ENCODE results near the gene MSI2.

The MSI2 gene

DNA sequence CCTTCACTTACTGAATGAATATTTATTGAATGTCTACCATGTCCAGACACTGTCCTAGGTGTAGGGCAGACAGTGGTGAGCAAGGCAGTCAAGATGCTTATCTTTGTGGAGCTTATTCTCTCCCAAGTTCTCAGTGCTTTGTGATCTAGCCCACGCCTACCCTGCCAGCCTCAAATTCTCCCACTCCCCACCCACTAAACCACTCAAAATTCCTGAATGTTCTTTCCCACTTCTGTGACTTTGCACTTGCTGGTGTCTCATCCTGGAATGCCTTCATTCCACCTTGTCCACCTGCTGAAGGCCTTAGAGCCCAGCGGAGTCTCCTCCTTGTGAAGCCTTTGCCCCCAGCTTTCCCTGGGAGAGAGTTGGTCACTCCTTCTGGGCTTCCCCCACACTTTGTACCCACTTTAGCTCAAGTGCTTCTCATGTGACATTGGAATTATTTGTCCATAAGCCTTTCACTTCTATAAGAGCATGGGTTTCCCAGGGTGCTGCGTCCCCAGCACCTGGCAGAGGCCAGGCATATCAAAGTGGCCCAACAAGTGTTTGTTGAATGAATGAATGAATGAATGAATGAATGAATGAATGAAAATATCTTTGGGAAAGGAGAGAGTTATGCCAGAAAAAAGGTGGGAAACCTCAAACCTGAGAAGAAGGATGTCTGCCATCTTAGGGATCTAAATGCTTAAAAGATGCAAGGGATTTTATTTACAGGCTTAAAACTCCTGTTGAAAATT, 465.8 kb downstream of the MSI2 start:
- in situ Hi-C loops (cut with MboI; ENCODE audit: low sequenced_read_pairs): no loop called here

DNA sequence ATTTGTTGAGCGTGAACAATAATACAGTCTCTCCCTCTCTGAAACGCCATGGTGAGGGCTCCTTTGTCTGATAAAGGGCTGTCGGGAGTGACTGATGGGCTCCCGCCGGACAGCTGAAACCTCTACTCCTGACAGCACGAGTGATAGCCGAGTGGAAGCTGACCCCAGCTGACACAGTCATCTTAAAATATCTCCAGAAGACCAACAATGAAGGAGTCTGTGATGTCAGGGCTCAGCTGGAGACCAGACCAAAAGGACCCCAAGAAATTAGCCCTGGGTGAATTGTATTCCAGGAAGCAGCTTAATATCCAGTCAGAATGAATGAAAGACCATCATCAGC, 466.4 kb downstream of the MSI2 start:
- in situ Hi-C loops (cut with MboI; ENCODE audit: low sequenced_read_pairs): no loop called here

DNA sequence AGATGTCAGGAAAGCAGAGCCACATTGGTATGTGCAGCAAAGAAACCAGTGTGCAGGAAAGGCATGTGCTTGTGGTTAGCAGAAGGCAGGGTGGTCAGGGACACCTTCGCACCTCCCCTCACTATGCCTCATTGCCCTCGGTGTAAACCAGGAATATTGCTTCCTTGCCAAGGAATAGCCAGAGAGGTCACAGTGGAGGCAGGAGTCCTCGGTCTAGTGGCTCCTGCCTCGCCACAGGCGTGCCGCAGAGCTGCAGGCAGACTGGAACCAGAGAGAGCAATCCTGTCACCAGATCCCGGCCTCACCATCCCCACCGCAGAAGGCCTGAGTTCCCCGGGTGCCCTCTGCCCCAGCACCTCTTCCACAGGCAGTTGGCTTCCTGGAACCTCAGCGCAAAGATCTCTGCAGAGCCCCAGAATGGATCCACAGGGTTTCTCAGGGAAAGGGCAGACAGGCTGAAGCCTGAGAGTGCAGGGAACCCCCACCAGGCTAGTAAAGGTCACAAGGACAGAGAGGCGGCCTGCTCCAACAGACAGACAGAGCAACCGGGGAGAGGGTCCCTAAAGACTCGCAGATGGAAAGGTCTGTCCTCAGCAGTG, 467.2 kb downstream of the MSI2 start:
- in situ Hi-C loops (cut with MboI; ENCODE audit: low sequenced_read_pairs): no loop called here

DNA sequence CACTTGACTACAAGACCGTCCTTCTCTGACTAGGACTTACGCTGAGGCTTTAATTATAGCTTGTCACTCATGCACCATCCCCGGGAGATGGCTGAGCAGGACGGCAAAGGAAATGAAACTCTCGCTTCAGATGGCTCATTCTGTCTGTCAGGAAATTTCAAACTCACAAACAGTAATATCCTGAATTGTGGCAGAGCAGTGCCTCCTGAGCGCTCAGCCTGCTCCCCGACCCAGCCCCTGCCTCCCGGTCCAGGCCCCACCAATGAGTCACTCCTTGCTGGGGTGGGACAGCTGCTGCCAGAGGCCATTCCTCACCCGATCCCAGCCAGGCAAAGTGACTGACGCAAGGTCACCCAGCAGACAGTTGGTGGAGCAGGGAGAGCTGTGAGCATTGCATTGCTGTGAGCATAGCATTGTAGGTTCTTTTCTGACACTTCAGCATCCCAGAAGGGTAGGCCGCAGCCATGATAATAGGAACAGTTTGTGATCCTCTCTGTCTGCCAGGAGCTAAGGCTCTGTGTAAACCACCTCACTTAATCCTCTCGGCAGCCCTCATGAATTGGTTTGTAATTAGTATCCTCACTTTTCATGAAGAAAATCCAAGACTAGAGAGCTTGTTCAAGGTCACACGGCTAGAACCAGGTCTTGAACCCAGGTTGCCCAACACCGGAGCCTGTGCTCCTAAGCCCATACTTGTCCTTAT, 467.9 kb downstream of the MSI2 start:
- in situ Hi-C loops (cut with MboI; ENCODE audit: low sequenced_read_pairs): no loop called here

DNA sequence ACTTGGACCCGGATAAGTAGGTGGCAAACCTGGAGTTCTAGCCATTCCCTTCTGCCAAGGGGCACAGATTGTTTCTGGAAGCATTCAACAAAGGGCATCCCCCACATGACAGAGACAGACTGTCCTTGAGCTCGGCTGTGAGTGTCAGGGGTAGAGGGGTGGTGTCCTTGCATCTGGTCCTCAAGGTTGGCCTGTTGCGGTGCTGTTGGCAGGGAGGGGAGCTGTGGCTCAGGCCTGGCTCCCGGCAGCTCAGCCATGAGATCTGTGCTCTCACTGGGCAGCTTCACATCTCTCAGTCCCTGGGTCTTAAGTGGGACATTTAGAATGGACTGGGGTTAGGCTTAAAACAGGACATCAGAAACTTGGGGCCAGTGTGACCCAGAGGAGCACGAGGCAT, 468.4 kb downstream of the MSI2 start:
- in situ Hi-C loops (cut with MboI; ENCODE audit: low sequenced_read_pairs): no loop called here

DNA sequence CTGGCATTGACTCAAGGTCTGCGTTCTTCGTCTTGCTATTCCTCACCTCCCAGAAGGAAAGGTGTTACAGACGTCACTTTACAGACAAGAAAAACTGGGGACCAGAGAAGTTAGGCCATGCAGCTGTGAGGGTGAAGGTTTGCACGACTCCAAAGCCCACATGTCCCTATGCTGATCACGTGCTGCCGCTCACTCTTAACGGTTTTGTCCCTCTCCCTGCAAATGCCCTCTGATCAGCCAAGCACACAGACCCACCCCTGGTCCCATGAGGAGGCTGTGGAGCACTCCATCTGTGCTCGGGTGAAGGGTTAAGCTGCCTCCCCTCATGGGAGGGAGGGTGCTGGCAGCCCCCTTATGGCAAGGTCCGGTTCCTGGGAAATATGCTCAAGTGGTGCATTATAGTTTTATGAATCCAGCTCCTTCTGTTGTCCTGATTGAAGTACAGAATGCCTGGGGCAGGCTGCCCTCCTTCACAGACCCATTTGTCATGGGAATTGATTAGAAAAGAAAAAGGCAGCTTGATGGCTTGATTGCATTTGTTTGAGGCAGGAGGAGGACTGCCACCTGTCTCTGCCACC, 470.0 kb downstream of the MSI2 start:
- in situ Hi-C loops (cut with MboI; ENCODE audit: low sequenced_read_pairs): no loop called here

DNA sequence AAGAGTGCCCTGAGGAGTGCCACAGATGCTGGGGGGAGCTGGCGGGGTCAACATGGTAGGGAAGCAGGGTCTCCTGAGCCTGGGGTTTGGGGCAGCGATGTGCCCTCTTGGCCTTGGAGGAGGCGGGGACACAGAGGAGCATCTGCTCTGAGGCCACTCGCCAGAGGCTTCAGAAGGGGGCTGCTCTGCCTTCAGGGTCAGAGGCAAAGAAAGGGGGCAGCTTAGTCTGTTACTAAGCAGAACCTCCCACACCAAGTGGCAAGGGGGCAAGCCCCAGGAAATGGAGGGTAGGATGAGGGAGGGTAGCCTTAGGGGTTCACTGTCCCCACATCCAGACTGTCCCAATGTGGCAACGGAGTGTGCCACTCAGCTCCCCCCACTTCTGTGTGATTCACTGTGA, 470.5 kb downstream of the MSI2 start:
- in situ Hi-C loops (cut with MboI; ENCODE audit: low sequenced_read_pairs): no loop called here

DNA sequence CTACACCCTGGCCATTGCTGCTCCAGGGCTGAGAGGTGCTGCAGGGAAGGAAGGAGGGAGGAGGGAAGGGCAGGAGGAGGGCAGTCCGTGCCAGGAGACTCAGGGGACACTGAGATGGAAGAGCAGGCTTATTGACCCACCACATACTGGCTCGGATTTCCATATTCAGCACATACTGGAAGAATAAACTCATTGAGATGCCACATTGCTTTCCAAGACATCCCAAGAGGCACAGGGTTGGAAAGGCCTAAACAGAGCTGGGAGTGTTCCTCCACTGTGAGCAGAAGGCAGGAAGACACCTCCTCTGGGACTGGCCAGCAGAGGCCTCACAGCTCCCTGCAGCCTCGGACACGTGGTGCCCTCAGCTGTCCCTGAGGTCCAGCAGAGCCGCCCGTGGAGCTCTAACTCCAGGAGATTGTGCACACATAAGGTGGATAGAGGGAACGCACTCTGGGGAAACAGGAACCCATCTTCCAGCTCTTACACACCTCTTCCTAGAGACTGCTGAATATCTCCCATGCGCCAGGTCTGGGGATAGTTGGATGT, 471.4 kb downstream of the MSI2 start:
- in situ Hi-C loops (cut with MboI; ENCODE audit: low sequenced_read_pairs): no loop called here

DNA sequence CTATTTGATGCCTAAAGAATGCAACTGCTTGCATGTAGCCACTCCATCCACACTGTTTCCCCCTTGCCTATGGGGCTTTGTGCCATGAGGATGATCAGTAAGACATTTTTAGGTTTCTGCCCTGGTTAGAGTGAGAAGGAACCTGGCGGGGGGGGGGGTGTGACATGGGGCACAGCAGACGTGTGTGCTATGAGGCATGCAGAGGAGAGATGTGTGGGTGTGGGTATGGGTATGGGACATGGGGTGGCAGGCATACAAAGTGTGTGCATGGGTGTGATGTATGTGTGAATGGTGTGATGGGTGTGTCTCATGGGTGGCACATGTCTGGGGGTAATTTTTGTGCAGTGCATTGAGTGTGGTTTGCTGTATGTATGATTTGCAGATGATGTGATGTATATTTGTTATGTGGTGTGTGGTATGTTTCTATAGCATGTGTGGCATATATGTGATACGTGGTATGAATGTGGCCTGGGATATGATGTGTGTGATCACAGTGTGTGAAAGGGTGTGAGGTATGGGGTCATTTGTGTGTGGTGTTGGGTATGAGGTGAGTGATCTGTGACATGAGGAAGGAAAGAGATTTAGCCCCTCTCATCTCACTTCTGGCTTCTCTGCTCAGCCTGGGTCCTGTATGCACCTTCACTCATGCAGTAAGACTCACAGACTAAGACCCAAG, 473.8 kb downstream of the MSI2 start:
- in situ Hi-C loops (cut with MboI; ENCODE audit: low sequenced_read_pairs): no loop called here

DNA sequence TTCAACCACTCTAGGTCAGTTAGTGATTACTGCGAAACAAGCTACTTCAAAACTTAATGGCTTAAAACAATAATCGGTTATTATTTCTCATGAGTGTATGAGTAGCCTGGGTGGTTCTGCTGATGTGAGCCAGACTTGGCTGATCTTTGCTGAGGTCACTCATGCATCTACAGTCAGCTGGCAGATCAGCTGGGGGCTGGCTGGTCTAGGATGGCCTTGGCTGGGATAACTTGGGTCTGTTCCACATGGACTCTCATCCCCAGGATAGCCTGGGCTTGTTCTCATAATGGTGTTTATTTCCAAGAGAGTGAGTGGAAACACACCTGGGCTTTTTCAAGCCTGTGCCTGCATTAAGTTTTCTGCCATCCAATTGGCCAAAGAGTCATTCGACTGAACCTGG, 475.7 kb downstream of the MSI2 start:
- in situ Hi-C loops (cut with MboI; ENCODE audit: low sequenced_read_pairs): no loop called here

DNA sequence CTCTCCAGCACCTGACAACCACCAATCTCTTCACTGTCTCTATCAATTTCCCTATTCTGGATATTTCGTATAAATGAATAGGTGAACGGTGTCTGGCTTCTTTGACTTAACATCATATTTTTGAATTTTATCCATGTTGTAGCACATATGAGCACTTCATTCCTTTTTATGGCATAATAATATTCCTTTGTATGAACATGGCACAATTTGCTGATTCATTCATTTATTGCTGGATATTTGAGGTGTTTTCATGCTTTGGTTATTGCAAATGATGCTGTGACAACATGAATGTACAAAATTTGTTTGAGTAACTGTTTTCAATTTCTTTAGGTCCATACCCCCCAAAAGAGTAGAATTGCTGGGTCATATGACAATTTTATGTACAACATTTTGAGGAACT, 476.8 kb downstream of the MSI2 start:
- in situ Hi-C loops (cut with MboI; ENCODE audit: low sequenced_read_pairs): no loop called here
